ENCODE results near the gene MRC2.

The MRC2 gene

GRCh38 chr17:62631936-62632924 lies 4.8 kb downstream of the MRC2 start:
- no peak for DNase-seq

GRCh38 chr17:62637809-62638208 lies 10.3 kb downstream of the MRC2 start:
- no peak for DNase-seq

- no peak for DNase-seq
Observed at GRCh38 chr17:62641153-62641552, 13.7 kb downstream of the MRC2 start.

- no peak for DNase-seq
Observed at GRCh38 chr17:62641951-62642350, 14.5 kb downstream of the MRC2 start.

- no peak for DNase-seq
Observed at GRCh38 chr17:62643496-62643895, 16.0 kb downstream of the MRC2 start.

- peak; percentile 32 for DNase-seq
Observed at GRCh38 chr17:62644487-62645173, 17.2 kb downstream of the MRC2 start.

- DNase-seq = no peak
Observed at GRCh38 chr17:62648251-62648955, 20.9 kb downstream of the MRC2 start.

- no peak for DNase-seq
Observed at GRCh38 chr17:62648956-62649294, 21.5 kb downstream of the MRC2 start.

- DNase-seq = no peak
Observed at GRCh38 chr17:62649570-62649969, 22.1 kb downstream of the MRC2 start.

- DNase-seq = no peak
Observed at GRCh38 chr17:62650587-62650986, 23.1 kb downstream of the MRC2 start.

- peak; percentile 55 for DNase-seq
Observed at GRCh38 chr17:62652251-62653001, 25.0 kb downstream of the MRC2 start.

- DNase-seq = peak; percentile 86
Observed at GRCh38 chr17:62653002-62653825, 25.7 kb downstream of the MRC2 start.

- no peak for DNase-seq
Observed at GRCh38 chr17:62653826-62654761, 26.6 kb downstream of the MRC2 start.

GRCh38 chr17:62655656-62656055 lies 28.2 kb downstream of the MRC2 start:
- DNase-seq = no peak

- no peak for DNase-seq
Observed at GRCh38 chr17:62656446-62656845, 29.0 kb downstream of the MRC2 start.

- no peak for DNase-seq
Observed at GRCh38 chr17:62657145-62657665, 29.7 kb downstream of the MRC2 start.

GRCh38 chr17:62657690-62658089 lies 30.2 kb downstream of the MRC2 start:
- DNase-seq = no peak

GRCh38 chr17:62658136-62658920 lies 30.9 kb downstream of the MRC2 start:
- no peak for DNase-seq

- no peak for DNase-seq
Observed at GRCh38 chr17:62660629-62661118, 33.2 kb downstream of the MRC2 start.

Measured in NCI-H345 (cell line).